GM21723 (cell line): Measurements from ENCODE around the gene FBXO36.

ENCODE experiments used
- ATAC-seq: cut with Tn5 transposase; IDR thresholded peaks from one replicate; pipeline ENCODE4 v1.9.1; 2021; ENCODE audit warnings: mild to moderate bottlenecking, moderate library complexity; ENCODE audit not compliant: unreplicated experiment

The FBXO36 gene

DNA sequence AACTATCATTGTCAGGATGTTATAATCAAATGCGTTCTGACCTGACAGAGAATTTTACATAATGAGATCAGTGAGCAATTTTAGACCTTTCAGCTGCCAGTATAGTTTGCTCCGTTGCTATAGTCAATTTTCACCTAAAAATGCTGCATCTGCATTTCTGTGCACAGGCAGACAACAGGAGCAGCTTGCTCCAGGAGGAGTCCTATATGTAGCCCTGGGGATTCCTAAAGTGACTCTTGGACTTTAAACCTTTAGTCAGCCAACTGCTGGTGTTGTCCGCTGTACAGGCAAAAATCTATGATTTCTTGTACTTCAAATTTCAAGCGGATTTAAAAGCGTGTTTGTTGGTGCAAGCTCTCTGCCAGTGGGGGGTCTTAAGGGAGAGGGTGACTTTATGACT lies 120.7 kb downstream of the FBXO36 start:
- ATAC-seq, result no peak

DNA sequence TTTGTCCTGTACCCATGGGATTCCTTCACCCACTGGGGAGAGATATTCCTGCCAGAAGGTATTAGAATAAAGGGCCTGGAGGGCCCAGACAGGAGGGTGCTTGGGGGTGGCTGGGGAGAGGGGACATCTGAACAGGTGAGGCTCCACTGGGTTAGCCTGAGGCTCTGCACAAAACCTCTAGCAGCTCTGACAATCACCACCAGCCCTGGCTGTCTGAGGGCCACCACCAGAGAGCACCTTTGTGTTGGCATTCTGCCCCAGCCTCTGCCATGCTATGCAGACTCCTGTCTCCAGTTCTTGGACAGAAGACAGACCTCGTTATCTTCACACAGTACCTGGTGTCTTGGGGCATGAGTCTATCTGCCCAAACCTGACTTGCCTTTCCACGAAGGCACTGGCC lies 121.2 kb downstream of the FBXO36 start:
- ATAC-seq, result no peak

DNA sequence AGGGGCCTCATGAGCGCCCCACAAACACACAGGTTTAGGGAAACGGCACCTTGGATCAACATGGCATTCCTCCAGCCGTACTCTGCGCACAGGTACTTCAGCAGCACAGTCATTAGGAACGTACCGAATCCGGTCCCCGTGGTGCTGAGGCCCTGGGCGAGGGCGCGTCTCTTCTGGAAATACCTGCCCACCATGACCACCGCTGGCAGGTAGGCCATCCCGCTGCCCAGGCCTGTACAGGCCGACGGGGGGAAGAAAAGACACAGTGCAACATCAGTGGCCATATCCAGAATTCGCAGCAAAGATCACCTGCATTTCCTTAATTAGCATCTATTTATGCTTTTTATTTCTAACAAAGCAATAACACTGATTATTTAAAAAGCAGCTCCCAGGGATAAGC lies 124.2 kb downstream of the FBXO36 start:
- ATAC-seq, result no peak

DNA sequence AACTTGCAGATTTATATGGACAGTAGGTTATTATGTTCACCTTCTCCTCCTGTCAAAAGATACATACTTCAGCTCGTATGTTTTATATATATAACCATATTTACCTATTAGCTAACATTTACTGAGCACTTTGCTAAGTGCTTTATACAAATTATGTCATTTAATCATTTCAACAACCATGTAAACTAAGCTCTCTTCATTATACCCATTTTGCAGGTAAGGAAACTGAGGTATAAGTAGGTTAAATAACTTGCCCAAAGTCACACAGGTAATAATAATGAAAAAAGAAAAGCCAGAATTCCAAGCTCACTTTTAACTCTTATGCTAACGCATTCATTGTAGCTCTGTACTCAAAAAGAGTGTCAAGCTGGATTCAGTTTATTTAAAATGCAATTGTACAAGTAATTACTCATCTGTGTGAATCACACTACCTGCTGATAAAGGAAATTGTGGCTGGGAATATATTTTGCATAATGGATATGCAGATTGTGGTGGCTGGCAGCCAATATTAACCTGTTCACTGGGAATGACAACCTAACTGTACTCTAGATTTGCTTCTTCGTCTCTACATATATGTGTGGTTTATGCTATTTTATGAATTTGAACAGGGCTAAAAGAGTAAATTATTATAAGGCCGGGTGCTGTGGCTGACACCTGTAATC lies 125.8 kb downstream of the FBXO36 start:
- no peak for ATAC-seq

DNA sequence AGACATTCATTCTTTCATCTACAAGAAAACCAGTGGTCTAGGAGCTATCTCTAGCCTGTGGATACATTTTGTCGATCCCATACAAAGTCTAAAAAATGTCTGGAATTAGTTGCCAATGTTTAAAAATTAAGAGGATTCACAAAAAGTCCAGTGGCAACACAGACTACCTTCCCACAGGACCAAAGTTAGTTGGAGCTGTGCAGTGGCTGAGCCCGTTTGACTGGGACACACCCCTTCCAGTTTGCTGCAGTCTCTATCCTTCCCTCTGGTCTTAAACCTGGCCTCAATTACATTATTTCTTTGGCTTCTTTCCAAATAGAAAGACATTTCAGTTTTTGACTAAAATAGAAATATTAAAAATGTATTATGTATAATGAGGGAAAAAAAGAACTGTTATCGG lies 127.8 kb downstream of the FBXO36 start:
- no peak for ATAC-seq

DNA sequence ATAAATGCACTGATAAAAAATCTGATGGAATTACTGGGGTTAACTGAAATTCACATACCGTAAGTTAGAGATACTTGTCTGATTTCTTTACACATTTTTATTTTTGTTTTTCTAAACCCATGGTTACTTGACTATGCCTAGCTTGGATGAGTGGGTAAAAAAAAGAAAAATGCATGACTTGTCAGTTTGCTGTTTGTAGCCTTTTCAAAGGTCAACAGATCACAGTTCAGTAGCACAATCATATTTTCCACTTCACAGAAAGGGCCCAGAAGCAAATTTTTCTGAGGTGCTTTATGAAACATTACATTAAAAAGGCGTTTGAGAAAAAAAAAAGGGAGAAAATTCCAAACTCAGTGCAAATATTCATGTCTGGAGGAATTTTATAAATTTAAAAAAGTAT lies 130.0 kb downstream of the FBXO36 start:
- ATAC-seq, result no peak

DNA sequence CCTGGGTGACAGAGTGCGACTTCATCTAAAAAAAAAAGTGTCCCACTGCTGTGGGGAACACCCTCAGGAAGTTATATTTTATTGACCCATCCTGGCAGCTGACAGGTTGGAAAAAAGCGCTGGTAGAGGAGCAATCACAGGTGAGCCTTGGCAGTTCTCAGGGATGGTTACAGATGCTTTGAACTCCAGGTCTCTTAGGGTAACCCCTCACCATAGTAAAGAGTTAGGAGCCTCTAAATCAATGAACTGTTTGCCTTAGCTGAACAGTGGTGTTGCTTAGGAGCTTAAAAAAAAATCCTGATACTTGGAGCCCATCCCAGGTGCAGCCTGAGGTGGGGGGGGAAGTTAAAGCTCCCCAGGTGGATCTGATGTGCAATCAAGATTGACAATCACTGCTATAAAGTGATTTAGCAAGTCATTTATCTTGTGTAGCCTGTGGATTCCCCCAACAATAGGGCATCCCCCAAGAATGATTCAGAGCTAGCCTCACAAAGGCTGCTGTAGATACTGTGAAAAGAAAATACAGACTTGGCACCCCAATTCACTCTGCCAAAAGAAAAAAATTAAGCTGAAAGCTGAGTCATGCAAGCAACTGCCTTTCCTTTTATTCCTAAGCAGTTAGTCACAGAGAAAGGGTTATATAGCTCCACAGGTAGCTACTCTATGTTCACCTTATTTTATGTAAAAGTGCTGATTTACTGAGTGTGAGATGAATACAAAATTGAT lies 131.6 kb downstream of the FBXO36 start:
- no peak for ATAC-seq

DNA sequence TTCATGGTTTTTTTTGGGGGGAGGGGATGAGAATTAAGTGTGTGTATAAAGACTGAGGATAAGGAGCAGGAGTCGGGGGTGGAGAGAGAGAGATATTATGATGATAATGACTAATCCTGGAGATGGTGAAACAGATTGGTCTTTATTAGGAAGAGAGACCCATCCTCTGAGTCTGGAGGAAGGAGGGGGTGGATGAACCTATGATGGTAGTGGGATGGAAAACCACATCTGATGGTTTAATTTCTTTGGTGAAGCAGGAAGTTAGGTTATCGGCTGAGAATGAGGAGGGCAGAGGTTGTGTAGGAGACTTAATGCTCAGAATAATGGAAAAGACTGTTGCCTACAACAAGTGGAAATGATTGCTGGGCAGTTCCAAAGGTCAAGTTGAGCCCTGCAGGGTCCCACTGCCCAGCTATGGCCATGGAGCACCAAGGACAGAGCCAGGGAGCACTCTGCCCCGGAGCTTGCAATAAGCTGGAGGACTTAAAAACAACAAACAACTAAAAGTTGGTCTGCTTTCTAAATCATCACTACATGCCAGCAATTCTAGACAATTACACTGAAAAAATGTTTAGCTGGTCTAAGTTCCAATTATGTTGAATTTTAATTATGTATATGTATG lies 138.5 kb downstream of the FBXO36 start:
- ATAC-seq, result no peak
